ELR (cell line): ENCODE measurements around the gene MIA.
"Not testable (repeated sequence)": the region's sequence is repeated elsewhere in the genome, so short reads cannot be mapped to it uniquely, and the experiment has no call there.

ENCODE experiments used
- DNase-seq: peaks from one replicate; pipeline ENCODE4 v3.0.0-alpha.2; 2015; ENCODE audit warnings: low read depth

The MIA gene

DNA sequence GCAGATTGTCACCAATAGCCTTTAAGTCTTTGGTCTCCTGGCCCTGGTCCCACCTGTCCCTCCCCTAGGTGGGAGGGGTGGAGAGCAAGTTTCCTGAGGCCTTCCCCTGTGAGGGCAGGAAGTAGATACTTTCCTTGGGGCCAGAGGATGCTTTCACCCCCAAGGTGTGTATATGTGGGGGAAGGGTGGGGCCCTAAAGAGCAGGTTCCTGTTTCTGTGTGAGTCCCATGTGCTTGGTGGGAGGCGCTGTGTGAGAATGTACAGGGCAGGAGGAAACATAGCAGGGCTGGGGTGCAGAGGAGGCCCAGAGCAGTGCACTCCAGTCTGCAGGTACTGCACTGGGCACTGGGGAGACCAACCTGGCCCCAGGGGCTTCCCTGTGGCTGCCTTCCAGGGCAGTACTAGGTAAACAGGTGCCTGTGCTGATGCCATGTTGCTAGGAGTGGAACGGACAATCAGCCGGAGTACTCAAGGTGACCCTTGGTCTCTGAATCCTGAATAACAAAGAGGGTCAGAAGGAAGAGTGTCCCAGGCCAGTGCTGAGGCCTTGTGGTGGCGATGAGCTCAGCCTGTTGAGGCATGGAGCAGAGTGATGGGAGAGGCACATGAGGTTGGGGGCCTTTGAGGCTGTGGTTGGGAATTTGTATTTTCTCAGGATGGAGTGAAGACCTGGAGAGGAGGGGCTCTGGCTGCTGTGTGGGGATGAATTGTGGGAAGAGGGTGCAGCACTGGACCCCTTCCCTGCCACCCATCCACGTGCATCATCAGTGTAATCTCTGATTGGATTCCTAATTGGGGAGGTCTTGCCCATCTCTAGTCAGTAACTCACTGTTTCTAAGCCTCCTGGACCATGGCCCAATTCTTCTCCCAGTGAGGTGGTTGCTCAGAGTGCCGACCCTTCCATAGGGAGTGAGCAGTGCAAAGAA is 28.8 kb downstream of the MIA start:
- DNase-seq = no peak

DNA sequence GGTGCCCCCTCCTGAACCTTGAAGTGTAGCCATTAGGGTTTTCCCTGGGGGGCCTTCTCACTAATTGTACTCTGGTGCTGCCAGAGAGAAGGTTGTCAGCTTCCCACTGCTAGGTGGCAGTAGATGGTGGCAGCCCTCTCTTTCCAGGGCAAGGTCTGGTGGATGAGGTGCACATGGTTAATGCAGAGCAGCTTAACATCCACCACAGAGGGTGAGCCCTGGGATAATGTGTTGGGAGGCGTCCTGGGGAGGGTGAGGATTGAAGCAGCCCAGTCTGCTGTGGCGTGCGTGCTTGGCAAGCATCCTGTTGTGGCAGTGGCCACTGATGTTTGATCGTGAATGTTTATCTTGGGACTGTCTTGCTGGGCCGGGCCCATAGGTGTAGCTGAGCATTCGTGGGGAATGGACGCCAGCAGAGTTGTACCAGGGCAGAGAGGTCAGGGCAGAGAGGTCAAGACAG is 29.5 kb downstream of the MIA start:
- no peak for DNase-seq

DNA sequence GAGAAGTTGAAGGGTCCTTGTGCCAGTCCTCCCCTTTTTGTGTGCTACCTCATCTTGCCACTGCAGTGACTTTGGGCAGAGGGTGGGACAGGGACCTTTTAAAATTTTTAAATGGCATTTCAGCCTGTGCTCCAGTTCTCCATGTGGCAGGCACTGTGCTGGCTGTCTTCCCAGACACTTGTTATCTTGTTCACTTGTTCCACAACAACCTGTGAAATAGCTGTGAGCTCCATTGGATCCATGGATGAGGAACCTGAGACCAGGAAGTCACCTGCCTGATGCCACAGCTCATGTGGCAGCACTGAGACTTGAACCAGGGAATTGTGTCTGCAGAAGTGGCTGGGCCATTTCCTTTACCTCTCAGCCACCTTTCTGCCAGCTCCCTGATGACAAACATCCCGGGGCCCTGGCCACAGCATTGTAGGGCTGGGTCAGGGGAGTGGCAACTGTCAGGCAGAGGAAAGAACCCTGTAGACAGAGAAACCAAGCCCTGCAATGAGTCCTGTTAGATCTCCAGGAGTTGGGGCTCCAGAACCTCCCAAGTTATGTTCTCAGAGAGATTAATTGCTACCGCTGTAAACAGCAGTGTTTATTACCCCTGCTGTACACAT is 30.0 kb downstream of the MIA start:
- DNase-seq = no peak

DNA sequence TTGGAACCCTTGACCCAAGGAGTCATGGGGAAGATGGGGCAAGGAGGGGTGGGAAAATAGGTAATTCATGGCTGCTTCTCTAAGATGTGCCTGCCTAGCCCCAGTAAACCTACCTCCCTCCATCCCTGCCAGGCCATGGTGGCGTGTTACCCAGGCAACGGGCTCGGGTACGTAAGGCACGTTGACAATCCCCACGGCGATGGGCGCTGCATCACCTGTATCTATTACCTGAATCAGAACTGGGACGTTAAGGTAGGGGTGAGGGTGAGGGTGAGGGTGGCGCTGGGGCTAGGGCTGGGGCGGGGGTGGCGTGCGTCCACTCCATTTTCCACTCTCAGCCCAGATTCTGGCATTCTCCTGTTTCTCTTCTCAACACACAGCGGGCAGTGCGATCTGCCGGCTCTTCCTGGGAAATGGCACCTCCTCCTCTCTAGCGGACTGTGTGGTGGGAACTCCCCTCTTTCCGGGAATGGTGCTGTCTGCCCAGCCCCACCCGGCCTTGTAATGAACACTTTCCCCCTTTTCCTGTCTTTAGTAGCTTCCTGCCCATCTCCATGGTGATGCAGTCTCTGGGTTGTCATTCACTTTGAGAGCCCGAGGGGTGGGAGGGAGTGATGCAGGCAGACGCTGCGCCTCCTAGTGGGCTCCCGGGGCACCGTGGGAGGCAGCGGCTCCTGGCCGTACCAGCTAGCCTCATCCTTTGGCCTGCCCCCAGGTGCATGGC is 31.3 kb downstream of the MIA start:
- peak; percentile 86 for DNase-seq

DNA sequence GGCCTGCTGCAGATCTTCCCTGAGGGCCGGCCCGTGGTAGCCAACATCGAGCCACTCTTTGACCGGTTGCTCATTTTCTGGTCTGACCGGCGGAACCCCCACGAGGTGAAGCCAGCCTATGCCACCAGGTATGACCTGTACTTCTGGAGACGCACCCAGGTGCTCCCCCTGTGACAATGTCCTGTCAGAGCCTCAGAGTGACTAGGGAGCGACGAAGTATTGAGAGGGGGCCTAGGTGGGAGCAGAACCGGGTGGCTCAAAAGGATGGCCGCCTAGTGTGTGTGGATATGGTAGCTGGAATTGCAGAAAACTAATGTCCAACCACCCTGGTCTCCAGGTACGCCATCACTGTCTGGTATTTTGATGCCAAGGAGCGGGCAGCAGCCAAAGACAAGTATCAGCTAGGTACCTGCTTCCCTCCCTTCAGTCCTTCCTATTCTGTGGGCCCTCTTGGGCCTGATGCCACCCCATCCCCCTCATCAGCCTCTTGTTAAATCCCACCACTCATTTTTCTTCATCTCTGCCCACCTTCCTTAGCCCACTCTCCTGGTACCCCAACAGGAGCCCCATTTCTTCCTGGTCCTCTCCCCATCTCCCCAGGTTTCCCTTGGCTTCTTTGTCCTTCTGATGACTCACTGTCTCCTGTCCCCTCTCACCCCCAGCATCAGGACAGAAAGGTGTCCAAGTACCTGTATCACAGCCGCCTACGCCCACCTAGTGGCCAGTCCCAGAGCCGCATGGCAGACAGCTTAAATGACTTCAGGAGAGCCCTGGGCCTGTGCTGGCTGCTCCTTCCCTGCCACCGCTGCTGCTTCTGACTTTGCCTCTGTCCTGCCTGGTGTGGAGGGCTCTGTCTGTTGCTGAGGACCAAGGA is 32.1 kb downstream of the MIA start:
- DNase-seq = peak; percentile 35

DNA sequence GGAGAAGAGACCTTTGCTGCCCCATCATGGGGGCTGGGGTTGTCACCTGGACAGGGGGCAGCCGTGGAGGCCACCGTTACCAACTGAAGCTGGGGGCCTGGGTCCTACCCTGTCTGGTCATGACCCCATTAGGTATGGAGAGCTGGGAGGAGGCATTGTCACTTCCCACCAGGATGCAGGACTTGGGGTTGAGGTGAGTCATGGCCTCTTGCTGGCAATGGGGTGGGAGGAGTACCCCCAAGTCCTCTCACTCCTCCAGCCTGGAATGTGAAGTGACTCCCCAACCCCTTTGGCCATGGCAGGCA is 32.7 kb downstream of the MIA start:
- DNase-seq = no peak

DNA sequence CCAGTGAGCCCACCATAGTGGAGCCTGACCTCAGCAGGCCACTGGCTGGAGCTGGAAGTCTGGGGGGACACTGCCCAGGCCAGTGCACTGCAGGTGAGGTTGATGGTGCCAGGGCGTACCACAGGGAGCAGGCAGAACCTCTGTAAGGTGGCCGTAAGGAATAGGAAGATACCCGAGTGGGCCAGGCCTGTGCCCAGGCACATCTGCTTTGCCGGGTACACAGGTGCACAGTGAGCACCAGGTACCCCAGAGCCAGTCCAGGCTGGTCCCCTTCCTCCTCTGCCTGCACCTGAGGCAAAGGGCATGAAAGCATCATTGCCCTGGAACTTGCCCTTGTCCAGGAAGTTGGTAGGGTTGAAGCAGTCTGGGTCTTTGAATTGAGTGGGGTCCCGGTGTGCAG is 33.2 kb downstream of the MIA start:
- DNase-seq = no peak

DNA sequence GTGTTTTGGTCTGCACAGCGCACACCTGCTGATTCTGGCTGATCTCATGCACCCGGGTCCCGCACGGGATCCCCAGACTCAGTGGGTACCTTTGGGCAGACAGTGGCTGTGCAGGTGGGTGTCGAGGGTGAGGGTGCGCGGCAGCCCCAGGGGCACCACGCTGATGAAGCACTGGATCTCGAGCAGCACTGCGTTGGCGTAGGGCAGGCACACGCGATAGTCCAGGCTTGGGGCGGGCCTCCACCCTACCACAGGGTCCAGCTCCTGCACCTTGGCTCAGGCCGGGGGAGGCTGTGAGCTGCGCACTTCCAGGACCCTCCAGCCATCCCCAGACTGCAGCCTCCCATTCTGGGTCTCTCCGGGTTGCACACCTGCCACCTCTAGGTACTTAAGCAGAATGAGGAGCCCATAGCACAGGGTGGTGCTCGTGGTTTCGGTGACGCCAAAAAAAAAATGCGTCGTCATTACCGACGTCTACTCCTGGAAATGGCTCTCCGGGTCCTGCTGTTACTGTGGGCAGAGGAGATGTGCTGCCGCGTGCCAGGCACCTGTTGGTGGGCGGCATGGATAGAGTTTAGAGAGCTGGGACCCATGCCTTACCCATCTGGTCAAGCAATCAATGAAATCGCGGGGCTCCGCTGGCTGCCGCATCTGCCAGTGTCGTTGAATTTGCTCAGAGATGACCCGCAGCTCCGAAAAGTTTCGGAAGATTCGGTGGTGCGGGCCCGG is 34.2 kb downstream of the MIA start:
- DNase-seq = no peak

DNA sequence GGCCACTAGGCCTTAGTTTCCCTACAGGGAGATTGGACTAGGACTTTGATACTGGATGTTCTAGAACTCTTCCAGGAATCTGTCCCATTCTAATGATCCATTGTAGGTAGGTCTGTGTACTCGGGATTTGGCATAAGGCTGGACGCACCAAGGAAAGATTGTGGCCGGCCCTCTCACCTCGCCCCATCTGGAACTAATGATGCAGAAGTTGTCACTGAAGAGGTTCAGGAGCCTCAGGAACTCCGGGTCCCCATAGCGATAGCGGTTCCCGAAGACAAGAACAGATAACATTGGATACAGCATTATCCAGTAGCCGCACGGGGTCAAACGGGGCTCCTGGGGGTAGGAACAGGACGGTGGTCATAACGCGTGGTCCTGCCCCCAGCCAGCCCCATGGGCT is 34.8 kb downstream of the MIA start:
- DNase-seq = no peak

DNA sequence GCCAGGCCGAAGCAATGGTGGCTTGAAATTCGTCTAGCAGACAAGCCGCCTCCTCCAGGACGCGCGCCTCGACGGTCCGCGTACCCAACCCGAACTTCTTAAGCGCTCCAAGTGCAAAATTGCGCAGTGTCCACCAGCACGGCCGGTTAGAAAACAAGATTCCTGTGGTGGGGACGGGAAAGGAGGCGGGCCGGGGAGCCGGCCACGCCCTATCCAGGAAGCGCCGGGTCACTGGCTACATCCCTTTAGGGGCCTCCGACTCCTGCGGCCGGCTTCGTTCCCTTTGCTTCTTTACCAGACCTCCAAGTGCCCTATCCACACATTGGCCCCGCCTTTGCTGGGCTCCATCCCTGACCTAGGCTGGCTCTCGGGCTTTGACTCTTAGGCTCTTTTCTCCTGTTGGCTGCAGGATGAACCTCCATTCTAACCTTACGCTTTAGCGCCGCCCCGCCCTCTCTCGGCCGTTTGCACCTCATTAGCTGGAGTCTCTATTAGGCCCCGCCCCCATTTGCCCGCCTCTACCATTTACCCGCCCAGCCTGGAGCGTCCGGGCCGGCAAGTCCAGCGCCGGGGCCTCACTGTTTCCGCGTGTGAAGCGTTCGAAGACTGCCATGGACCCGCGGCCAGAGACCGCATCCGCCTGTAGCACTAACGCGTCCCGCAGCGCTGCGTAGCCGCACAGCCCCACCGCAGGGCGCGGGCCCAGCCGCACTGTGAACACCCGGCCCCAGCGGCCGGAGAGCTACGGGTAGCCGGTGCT is 35.5 kb downstream of the MIA start:
- peak; percentile 82 for DNase-seq

DNA sequence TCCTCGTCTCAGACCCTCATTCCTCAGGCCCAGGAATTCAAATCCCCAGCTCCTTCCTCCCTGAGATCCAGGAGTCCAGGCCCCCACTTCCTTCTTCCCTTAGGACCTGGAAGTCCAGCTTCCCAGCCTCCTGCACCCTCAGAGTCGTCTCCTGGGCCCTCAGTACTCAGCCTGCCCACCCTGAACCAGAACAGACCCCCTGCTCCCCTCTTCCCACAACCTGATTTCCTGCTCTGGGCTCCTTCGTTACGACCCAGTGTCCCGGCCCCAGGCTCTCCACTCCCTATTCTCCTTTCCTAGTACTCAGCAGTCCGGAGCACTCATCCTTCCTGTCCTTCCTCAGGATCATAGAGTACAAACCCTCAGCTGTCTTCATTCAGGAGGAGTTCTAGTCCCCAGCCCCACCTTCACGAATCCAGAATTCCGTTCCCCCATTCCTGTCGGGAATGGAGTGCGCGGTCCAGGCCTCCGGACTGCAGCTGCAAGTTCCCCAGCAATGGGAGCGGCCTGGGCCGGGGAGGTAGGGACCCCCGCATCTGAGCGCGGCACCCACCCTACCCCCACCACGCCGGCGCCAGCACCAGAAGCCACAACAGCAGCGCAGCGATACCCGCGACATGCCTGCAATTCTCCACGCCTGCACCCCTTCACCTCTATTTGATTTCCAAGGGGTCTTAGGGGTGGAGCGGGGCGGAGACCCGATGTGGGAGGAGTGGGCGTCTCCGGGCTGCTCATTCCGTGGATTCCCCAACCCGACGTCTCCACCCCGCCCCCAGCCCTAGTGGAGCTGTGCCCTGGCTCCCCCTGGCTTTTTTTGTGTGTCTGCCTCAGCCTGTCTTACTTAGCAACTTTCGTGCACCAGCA is 36.4 kb downstream of the MIA start:
- DNase-seq = no peak

DNA sequence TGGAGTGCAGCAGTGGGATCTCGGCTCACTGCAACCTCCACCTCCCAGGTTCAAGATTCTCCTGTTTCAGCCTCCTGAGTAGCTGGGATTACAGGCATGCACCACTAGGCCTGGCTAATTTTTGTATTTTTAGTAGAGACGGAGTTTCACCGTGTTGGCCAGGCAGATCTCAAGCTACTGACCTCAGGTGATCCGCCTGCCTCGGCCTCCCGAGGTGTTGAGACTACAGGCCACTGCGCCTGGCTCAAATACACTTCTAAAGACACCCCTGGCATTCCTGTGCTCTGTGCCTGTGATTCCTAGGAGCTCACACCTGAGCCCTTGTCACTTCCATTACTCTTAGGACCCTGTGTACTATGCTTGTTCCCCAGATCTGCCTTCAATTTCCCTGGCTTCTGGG is 37.2 kb downstream of the MIA start:
- DNase-seq = not testable (repeated sequence)

DNA sequence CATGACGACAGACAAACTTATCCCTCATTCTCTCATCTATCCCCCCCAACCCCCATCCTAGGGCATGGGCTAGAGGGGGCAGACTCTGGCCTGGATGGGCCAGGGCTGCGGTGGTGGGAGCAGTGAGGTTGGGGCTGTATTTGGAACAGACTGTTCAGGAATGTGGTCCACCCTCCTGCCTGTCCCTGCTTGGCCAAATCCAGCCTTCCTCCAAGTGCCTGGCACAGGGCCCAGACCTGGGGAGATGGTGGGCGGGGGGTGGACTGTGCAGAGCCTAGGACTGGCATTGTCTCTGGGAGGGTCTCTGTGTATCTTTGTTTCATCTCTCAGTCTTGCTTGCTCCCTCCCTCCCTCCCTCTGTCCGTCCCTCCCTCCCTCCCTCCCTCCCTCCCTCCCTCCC is 37.9 kb downstream of the MIA start:
- no peak for DNase-seq

DNA sequence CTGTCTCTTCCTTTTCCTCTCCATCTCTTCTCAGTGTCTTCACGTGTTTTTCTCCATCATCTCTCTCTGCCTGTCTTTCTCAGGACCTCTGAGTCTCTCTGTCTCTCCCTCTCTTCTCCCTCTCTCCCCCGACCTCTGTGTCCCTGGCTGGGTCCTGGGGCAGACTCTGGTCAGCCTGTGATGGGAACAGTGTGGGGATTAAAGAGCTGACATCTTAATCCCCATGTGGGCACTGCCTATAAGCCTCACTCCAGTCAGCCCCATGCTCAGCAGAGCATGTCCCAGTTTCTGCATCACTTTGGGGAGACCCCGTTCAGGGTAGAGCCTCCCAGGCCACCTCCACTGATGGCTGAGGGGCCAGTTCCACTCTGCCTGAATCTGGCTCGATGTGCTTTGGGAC is 39.9 kb downstream of the MIA start:
- no peak for DNase-seq

DNA sequence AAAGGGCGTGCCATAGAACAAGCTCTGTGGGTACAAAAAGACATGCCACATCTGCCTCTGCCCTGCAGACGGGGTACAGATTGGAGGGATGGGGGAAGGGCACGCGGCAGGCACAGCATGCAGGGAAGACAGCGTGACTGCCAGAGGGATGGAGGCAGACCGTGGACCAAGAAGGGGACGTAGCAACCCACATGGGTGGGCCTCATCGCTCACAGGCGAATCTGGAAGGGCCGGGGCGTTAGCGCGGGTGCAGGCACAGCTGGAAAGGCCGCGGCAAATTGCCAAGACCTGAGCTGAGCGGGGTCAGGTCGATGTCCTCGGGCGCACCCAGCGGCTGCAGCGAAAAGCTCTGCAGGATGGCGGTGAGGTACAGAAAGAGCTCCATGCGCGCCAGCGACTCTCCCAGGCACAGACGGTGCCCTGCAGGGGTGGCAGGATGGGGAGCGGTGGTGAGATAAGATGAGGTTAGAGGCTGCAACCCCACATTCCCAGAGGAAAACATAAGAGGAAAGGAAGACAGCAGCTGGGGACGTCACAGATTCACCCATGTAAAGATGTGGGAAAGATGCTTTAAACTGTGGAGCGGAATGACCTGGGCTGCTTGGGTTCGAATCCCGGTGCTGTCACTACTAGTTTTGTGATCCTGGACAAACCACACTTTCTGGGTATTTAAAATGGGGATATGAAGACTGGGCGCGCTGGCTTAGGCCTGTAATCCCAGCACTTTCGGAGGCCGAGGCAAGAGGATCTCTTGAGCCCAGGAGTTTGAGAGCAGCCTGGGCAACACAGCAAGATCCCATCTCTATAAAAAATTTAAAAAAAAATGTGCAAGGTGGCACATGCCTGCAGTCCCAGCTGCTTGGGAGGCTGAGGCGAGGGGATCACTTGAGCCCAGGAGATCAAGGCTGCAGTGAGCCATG is 43.4 kb downstream of the MIA start:
- DNase-seq = peak; percentile 53

DNA sequence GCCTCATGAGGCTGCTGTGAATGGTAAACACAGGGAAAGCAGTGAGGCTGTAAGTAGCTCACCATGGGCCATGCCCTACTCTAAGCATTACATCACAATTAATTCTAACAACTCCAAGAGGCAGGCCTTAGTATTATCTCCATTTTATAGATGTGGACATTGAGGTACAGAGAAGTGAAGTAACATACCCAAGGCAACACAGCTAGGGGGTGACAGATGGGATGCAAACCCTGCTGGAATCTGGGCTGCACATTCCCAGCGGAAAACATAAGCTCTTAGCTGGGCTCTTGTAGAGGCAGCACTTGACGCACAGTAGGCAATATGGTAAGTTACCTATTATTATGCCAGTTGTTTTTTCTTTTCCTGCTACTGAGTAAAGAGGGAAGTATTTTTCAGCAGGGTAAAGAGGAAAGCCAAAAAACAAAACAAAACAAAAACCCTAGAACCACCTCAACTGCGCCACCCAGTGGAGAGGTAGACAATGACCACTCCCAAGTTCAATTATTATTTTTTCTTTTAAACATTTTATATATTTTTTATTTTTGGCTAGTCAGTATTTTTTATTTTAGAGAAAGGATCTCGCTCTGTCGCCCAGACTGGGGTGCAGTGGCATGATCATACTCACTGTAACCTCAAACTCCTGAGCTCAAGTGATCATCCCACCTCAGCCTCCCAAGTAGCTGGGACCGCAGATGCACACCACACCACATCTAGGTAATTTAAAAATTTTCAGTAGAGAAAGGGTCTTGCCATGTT is 44.3 kb downstream of the MIA start:
- peak; percentile 32 for DNase-seq

DNA sequence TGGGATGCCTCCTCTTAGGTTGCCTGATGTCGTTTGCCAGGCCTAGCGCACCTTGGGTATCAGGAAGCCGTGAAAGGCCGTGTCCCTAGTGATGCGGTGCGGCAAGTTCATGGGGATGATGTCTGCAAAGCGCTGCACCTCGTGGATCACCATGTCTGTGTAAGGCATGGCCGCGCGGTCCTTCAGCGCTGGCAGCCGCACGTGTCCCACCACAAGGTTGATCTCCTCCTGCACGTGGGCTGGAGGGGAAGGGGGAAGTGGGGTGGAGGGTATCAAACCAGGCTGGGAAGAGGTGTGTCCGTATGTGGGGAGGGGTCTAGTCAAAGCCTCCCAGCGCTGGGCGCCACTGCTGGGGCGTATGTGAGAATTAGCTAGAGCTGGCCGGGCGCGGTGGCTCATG is 46.8 kb downstream of the MIA start:
- no peak for DNase-seq
